ENCODE results near the gene PNPLA1. TPM values are rescaled to one million over a fixed set of nuclear protein-coding genes. Genes with fewer than 3 reads are reported as not detected.

PNPLA1 gene
- total RNA-seq, 1 experiment from 2014 or later, result 0.10 TPM

GRCh38 chr6:36286858-36287257, 17.0 kb downstream of the PNPLA1 start:
- Histone ChIP-seq H3K4me2 (ENCODE audit: low read length) (no peak overlapping the region), H3K27ac (ENCODE audit: low read depth, low read length) (no peak overlapping the region), H3K4me1 (ENCODE audit: control insufficient read depth in 1 of 2, insufficient read depth in 2 of 2, low read length in 2 of 2) (peaks cover 0 to 24% of the 10 kb centered on the region in 2 experiments; a peak in 3 of 4 replicates), H3K4me3 (replicated peaks in 1 of 2; ENCODE audit: low read depth in 1 of 2, low read length in 2 of 2) (no peak overlapping the region), H3K79me2 (ENCODE audit: insufficient read depth, low read length) (no peaks in the 10 kb centered on the region), H3K9ac (ENCODE audit: low read length) (no peak overlapping the region), H3K36me3 (ENCODE audit: control insufficient read depth in 1 of 2, insufficient read depth in 2 of 2, low read length in 2 of 2) (no peaks in the 10 kb centered on the region), H3K9me2 (ENCODE audit: insufficient read depth) (no peaks in the 10 kb centered on the region), H3K27me3 (ENCODE audit: insufficient read depth, low read length) (no peaks in the 10 kb centered on the region), H3K9me3 (ENCODE audit: control insufficient read depth in 1 of 2, insufficient read depth in 1 of 2, low read depth in 1 of 2, low read length in 2 of 2) (no peaks in the 10 kb centered on the region), H2AFZ (ENCODE audit: low read depth, low read length, poor library complexity, severe bottlenecking) (no peak overlapping the region), H4K20me1 (ENCODE audit: insufficient read depth) (no peaks in the 10 kb centered on the region)
- DNase-seq (ENCODE audit: low read depth, low spot score), result no peak
- CTCF ChIA-PET, result interaction anchor here (1.2 to 2.4 kb wide), 2 partner anchors 15 to 54 kb away, joined by 3 to 12 read pairs; no protein-coding TSS in a partner anchor
- ATAC-seq, result no peak
- BruUV-seq (replicated peaks), result no TSS peak
- intact Hi-C loops (cut with micrococcal nuclease), result no loop called here
- RAD21 ChIA-PET (ENCODE audit: low non-redundant PET in 1 of 2, low total read pairs in 2 of 2, uncharacterized antibody in 2 of 2, unreplicated experiment in 2 of 2), result no interaction called here
- POLR2A ChIA-PET, result interaction anchor here (0.5 to 1.1 kb wide), 2 partner anchors 9 to 23 kb away, joined by 3 to 4 read pairs; no protein-coding TSS in a partner anchor
- no peak for TF ChIP-seq SRF (IDR thresholded peaks at IDR 0.05; ENCODE audit: low read depth)

- no peaks in the 10 kb centered on the region for H3K9me3 ChIP-seq (ENCODE audit: control insufficient read depth in 1 of 2, insufficient read depth in 1 of 2, low read depth in 1 of 2, low read length in 2 of 2)
- intact Hi-C loops (cut with micrococcal nuclease), result no loop called here
- no peak overlapping the region for H3K4me3 ChIP-seq (replicated peaks in 1 of 2; ENCODE audit: low read depth in 1 of 2, low read length in 2 of 2)
- H3K27ac ChIP-seq (ENCODE audit: low read depth, low read length), result no peak overlapping the region
- ATAC-seq (no peak), DNase-seq (ENCODE audit: low read depth, low spot score) (peak; percentile 12)
- H3K4me2 ChIP-seq (ENCODE audit: low read length), result no peak overlapping the region
- no TSS peak for BruUV-seq (replicated peaks)
- no peaks in the 10 kb centered on the region for H3K36me3 ChIP-seq (ENCODE audit: control insufficient read depth in 1 of 2, insufficient read depth in 2 of 2, low read length in 2 of 2)
- H4K20me1 ChIP-seq (ENCODE audit: insufficient read depth), result no peaks in the 10 kb centered on the region
- CTCF ChIA-PET, result interaction anchor here (1.4 to 4.2 kb wide), 2 partner anchors 12 to 71 kb away, joined by 3 to 36 read pairs; no protein-coding TSS in a partner anchor
- no peaks in the 10 kb centered on the region for H3K9me2 ChIP-seq (ENCODE audit: insufficient read depth)
- peaks cover 0 to 24% of the 10 kb centered on the region in 2 experiments; a peak in 3 of 4 replicates for H3K4me1 ChIP-seq (ENCODE audit: control insufficient read depth in 1 of 2, insufficient read depth in 2 of 2, low read length in 2 of 2)
- H3K9ac ChIP-seq (ENCODE audit: low read length), result no peak overlapping the region
- H3K79me2 ChIP-seq (ENCODE audit: insufficient read depth, low read length), result no peaks in the 10 kb centered on the region
- RAD21 ChIA-PET (ENCODE audit: low non-redundant PET in 1 of 2, low total read pairs in 2 of 2, uncharacterized antibody in 2 of 2, unreplicated experiment in 2 of 2), result no interaction called here
- no peaks in the 10 kb centered on the region for H3K27me3 ChIP-seq (ENCODE audit: insufficient read depth, low read length)
- H2AFZ ChIP-seq (ENCODE audit: low read depth, low read length, poor library complexity, severe bottlenecking), result no peak overlapping the region
- TF ChIP-seq SP1 (IDR thresholded peaks at IDR 0.05; ENCODE audit: low read depth) (no peak), MAX (IDR thresholded peaks at IDR 0.05) (peak; percentile 44)
- POLR2A ChIA-PET, result no interaction called here
Measured at GRCh38 chr6:36289281-36289878, 19.5 kb downstream of the PNPLA1 start.

Data from HCT116 (cell line).